ENCODE results near the gene SLC25A40. TPM values are rescaled to one million over a fixed set of nuclear protein-coding genes. Genes with fewer than 3 reads are reported as not detected.
A peak's percentile ranks its signal among the peaks of the same experiment; 100 is the strongest.

The SLC25A40 gene
- total and polyA plus RNA-seq, 2 of the 13 experiments (the other 11 are each of a cell fraction or from before 2014, with no cell fraction given) = 12.9 to 13.6 TPM

DNA sequence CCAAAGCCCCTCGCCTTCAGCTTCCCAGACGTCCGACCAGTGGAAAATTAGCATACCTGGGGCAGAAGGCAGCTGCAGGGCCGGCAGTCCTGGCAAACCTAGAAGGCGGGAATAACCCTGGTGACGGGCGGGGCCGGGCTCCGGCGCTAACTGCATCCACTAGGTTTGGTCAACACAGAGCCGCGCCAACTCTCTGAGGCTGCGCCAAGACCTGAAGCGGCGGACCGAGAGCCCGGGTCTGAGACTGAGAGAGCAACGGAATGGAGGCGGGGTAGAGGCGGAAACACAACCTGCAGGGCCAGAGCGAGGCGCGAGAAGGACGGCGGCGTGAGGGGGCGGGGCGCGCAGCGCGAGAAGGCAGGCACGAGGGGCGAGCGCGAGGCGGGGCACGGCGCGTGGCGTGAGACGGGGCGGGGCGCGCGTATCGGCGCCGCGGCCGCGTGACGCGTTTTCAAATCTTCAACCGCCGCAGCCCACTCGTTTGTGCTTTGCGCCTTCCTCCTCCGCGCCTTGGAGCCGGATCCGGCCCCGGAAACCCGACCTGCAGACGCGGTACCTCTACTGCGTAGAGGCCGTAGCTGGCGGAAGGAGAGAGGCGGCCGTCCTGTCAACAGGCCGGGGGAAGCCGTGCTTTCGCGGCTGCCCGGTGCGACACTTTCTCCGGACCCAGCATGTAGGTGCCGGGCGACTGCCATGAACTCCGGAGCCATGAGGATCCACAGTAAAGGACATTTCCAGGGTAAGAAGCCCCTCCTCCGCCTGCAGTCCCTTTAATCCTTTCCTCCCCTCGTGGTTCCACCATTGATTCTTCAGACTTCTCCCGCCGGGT lies at the start of gene SLC25A40, which contains the start of gene DBF4 (continued):
- TF ChIP-seq, protein P1, sequence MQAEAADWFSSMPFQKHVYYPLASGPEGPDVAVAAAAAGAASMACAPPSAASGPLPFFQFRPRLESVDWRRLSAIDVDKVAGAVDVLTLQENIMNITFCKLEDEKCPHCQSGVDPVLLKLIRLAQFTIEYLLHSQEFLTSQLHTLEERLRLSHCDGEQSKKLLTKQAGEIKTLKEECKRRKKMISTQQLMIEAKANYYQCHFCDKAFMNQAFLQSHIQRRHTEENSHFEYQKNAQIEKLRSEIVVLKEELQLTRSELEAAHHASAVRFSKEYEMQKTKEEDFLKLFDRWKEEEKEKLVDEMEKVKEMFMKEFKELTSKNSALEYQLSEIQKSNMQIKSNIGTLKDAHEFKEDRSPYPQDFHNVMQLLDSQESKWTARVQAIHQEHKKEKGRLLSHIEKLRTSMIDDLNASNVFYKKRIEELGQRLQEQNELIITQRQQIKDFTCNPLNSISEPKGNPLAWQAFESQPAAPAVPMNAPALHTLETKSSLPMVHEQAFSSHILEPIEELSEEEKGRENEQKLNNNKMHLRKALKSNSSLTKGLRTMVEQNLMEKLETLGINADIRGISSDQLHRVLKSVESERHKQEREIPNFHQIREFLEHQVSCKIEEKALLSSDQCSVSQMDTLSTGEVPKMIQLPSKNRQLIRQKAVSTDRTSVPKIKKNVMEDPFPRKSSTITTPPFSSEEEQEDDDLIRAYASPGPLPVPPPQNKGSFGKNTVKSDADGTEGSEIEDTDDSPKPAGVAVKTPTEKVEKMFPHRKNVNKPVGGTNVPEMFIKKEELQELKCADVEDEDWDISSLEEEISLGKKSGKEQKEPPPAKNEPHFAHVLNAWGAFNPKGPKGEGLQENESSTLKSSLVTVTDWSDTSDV (CRISPR knock-in tag; IDR thresholded peaks at IDR 0.05) = no peak
- no peak for TF ChIP-seq HMG20B (CRISPR knock-in tag; conservative IDR thresholded peaks at IDR 0.05)
- peak; percentile 64; the same call in 1 of the 2 replicates for TF ChIP-seq HES4 (CRISPR knock-in tag; IDR thresholded peaks at IDR 0.05; ENCODE audit: borderline replicate concordance)
- peak; percentile 66; the same call in 1 of the 2 replicates for TF ChIP-seq MIER3 (CRISPR knock-in tag; IDR thresholded peaks at IDR 0.05; ENCODE audit: borderline replicate concordance)
- no peak; the same call in 1 of the 2 replicates for TF ChIP-seq ZC3H13 (CRISPR knock-in tag; IDR thresholded peaks at IDR 0.05)
- no peak for TF ChIP-seq ZBTB3 (CRISPR knock-in tag; IDR thresholded peaks at IDR 0.05; ENCODE audit: borderline replicate concordance, low read depth)
- peak; percentile 5; the same call in 1 of the 2 replicates for TF ChIP-seq ETV5 (CRISPR knock-in tag; IDR thresholded peaks at IDR 0.05; ENCODE audit: borderline replicate concordance)
- no peak for TF ChIP-seq ATRX (CRISPR knock-in tag; IDR thresholded peaks at IDR 0.05; ENCODE audit: borderline replicate concordance)
- no peak; the same call in 1 of the 2 replicates for TF ChIP-seq FOXO1 (CRISPR knock-in tag; IDR thresholded peaks at IDR 0.05)
- TF ChIP-seq ZNF552 (CRISPR knock-in tag; IDR thresholded peaks at IDR 0.05; ENCODE audit: borderline replicate concordance) = peak; percentile 30; the same call in 1 of the 2 replicates
- no peak for TF ChIP-seq GTF3A (CRISPR knock-in tag; conservative IDR thresholded peaks at IDR 0.05)
- TF ChIP-seq GATAD1 (CRISPR knock-in tag; IDR thresholded peaks at IDR 0.05) = peak; percentile 55
- peak; percentile 92 for TF ChIP-seq ZBTB38 (CRISPR knock-in tag; IDR thresholded peaks at IDR 0.05)
- 0 out of 2 replicates have a peak, but pooled peaks have one; percentile 36 for TF ChIP-seq ZMYM2 (CRISPR knock-in tag; IDR thresholded peaks at IDR 0.05)
- TF ChIP-seq ZNF75D (CRISPR knock-in tag; IDR thresholded peaks at IDR 0.05; ENCODE audit: borderline replicate concordance) = no peak
- TF ChIP-seq TRIM24 (CRISPR knock-in tag; IDR thresholded peaks at IDR 0.05) = no peak
- TF ChIP-seq ZNF367 (CRISPR knock-in tag; IDR thresholded peaks at IDR 0.05; ENCODE audit: borderline replicate concordance) = 0 out of 2 replicates have a peak, but pooled peaks have one; percentile 36
- TF ChIP-seq ZNF878 (CRISPR knock-in tag; IDR thresholded peaks at IDR 0.05) = 0 out of 2 replicates have a peak, but pooled peaks have one; percentile 33
- no peak; the same call in 1 of the 2 replicates for TF ChIP-seq STAT5B (CRISPR knock-in tag; IDR thresholded peaks at IDR 0.05)
- TF ChIP-seq CBX2 (IDR thresholded peaks at IDR 0.05; ENCODE audit: low read depth, low read length) = no peak
- no peak; the same call in 1 of the 2 replicates for TF ChIP-seq CBX2 (CRISPR knock-in tag; IDR thresholded peaks at IDR 0.05; ENCODE audit: low read depth)
- no peak for TF ChIP-seq PPARG (CRISPR knock-in tag; conservative IDR thresholded peaks at IDR 0.05)

All from HepG2 (cell line).